Anterior cingulate cortex (tissue), 58 donors: ENCODE results near the gene FMNL2.

ENCODE experiments used
- DNase-seq, 58 donors: peaks; one replicate each; lab custom pipeline; 2025; lab: John Stamatoyannopoulos, UW

FMNL2 gene

DNA sequence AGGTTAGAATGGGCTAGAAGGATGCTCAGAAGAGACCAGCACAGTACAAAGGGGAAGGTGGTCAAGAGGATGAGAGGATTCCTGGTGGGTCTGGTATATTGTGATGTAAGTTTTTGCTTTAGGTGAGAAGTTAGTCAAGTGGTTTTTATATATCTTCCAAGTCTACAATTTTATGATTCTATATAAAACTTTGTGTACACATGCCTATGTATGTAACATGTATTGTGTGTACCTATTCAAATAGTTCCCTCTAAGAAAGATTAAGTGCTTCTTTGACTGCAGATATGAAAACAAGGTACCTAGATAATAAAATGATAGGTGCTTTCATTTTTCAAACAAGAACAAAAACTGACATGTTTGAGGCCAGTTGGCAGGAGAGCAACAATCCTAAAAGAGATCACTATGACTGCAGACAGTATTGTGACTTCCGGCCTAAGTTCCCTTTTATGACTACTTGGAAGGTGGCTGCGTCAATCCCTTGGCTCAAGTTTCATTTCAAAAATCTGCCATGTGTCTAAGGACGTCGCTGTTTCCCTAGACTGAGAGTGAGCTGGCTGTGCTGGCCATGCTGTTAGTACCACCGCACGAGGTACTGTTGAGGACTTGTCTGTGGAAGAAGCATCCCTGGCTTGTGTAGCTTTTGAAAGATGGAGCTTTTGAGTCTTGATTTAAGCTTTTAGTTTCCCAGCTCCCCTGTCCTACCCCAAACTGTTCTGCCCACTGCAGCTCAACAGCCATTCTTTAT lies 259.2 kb downstream of the FMNL2 start:
- DNase-seq, result peak in 17 of 58 donors; percentile 8 to 62 (median 29)

DNA sequence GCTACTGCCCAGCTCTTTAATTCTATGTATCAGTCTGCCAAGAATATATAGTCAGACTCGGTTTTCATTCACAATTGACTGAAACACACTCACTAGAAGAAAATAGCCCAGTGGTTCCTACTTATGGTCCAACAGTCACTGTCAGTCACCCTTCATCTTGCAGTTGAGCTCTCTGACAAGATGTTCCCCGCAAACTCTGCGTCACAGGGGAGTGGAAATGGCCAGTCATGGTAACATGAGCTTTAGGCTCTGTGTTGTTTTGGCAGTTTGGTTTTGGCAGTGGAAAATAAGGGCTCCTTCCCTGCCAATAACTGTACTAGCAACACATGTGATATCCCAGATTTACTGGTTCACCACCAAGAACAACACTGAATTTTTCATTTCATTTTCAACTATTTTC lies 259.8 kb downstream of the FMNL2 start:
- peak in 2 of 58 donors; percentile 7 to 65 for DNase-seq

GRCh38 chr2:152598975-152599759 lies 264.2 kb downstream of the FMNL2 start:
- DNase-seq, result no peak

- peak in 10 of 58 donors; percentile 7 to 61 (median 32) for DNase-seq
Observed at GRCh38 chr2:152600051-152600657, 265.2 kb downstream of the FMNL2 start.

DNA sequence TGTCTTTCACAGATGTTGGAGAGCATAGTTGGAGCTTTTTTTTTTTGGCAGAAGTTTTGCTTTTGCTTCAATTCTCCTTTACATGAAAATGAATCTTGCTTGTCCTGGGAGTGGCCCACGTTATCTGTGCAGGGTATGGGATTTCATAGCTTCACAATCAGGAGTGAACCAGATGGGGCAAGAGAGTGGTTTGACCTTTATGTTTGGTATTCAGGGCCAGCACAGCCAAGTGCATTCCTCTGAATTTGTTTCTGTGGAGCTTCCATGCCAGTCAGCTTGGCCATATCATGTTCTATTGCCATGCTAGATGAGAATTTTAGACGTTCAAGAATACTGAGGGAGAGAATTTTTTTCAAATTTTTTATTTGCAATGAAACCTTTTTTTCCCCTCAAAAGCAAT lies 265.7 kb downstream of the FMNL2 start:
- no peak for DNase-seq

GRCh38 chr2:152602750-152603149 lies 267.8 kb downstream of the FMNL2 start:
- no peak for DNase-seq

GRCh38 chr2:152603166-152603565 lies 268.2 kb downstream of the FMNL2 start:
- DNase-seq, result no peak

DNA sequence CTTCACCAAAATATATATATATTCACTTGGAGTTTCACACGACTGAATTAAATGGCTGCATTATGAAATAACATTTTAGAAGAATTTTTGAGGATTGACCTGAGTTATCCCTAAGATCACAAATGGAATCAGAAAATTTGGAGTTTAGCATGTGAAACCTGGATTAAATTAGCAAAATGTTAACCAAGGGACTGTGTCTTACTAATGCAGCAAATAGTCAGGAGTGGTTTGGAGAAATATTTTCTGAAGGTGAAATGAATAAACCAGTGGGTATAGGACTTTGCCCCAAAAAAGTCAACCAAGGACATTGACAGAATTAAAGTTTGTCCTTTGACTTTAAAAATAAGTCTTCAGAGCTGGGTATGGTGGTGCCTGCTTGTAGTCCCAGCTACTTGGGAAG lies 271.1 kb downstream of the FMNL2 start:
- no peak for DNase-seq

DNA sequence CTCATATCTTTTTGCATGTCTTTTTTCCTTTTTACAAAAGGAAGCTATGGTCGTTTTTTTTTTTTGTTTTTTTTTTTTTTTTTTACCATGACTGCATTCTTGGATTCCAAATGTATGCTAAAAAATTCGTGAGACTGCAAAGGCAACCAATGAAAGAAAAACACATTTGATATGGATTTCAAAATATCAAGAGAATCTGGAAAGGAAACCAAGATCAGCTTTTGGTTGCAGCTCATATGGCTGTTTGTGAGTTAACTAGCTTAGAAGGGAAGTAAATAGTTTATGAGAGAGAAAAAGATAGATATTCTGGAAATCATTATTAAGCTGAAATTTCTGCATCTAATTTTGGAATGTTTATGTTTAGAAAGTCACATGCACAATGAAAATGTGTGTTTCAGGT lies 272.0 kb downstream of the FMNL2 start:
- no peak for DNase-seq

DNA sequence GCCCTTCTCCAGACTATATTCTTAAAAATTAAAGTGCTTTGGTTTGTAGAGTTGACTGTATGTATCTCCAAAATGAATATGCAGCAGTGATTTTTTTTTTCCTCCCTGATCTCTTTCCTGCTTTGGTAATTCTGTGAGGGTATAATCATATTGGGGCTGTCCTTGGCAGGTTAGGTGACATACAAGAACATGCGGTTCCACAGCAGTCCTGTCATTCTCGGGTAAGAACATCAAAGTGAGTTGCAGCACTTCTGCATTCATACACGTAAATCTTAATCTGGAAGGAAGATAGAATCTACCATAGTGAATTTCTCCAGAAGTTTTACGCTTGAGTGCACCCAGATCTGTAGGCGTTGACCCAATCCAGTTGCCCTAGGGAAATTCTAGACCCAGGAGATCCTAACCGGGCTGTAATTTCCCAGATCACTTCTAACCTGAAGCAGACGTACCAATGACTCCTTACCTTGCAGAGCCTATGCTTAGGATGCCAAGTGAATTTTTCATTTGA lies 272.9 kb downstream of the FMNL2 start:
- no peak for DNase-seq

DNA sequence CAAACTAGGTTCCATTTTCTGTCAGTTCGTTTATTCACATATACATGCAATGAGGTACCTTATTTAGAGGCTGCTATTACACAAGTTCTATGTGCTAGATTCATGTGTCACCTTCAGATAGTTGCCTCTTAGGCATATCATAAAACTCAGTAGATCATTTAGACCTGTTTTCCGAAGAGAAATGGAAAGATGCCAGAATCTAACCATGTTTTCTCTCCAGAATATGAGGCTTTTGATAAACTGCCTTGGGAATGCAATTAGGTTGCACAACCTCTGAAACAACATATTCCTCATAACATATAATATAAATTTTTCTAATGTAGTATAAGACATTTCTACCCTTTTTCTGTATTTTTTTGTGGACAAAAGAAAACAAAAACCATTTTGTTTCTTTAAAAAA lies 274.2 kb downstream of the FMNL2 start:
- no peak for DNase-seq

- DNase-seq, result no peak
Observed at GRCh38 chr2:152609699-152610098, 274.7 kb downstream of the FMNL2 start.

GRCh38 chr2:152611458-152612231 lies 276.7 kb downstream of the FMNL2 start:
- DNase-seq, result peak in 9 of 58 donors; percentile 5 to 45 (median 20)

GRCh38 chr2:152613235-152613634 lies 278.3 kb downstream of the FMNL2 start:
- DNase-seq, result no peak

GRCh38 chr2:152615177-152615576 lies 280.2 kb downstream of the FMNL2 start:
- DNase-seq, result no peak

GRCh38 chr2:152617456-152618192 lies 282.6 kb downstream of the FMNL2 start:
- no peak for DNase-seq

DNA sequence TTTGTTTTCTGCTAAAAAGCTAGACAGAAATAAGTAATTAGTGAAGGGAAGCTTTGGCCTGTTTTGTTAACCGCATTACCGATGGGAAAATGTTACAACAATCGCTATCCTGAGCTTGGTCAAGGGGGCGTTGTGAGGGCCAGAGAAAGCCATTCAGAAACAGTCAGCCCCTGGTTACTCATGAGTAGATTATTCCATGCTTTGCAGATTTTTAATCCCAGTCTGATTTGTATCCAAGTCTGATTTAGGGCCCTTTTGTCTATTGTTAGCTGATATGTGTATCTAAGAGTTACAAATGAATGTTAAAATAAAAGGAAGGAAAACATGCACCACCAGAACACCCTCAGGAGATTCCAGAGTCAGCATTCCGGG lies 283.2 kb downstream of the FMNL2 start:
- DNase-seq, result peak in 5 of 58 donors; percentile 7 to 41 (median 23)

DNA sequence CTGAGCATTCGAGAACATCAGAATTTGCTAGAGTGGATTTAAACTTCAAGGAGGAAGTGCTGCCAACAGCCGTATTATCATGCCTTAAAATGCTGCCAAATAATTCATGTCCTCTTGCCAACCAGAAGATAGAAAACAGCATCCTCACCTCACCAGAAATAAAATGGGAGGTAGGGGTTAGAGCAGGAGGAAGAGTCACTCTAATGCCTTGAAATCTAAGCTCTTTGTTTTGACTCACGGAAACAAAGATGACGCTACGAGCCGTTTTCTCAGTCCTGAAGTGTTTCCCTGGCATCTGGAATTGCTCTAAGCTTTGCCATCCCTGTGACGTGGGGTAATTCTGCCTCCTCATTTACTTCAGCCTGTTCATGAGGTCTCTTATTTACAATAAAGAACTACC lies 285.2 kb downstream of the FMNL2 start:
- DNase-seq, result peak in 1 of 58 donors; percentile 28

DNA sequence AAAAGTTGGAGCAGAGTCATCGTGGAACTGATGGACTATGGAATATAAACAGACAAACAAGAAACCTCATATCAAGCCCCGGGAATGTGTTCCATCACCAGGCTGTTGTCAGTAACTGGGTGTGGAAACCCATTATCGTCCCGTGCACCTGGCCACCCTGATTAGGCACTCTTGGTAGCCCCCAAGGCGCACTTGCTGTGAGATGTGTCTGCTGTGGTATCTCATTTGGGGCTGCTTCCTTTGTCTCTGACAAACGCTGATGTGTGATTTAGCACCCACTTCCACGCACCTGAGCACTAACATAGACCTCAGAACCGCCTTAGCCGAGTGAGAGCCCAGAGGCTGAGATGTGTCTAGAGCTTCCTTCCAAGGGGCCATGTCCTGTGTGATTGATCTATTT lies 286.0 kb downstream of the FMNL2 start:
- no peak for DNase-seq

GRCh38 chr2:152622219-152622618 lies 287.2 kb downstream of the FMNL2 start:
- DNase-seq, result no peak
